Measurements from ENCODE around the gene CAPN10. TPM values are rescaled to one million over a fixed set of nuclear protein-coding genes. Genes with fewer than 3 reads are reported as not detected.

The CAPN10 gene
- polyA plus RNA-seq, 2 of the 4 experiments (the other 2 are of a cell fraction), result 8.4 to 15.8 TPM

DNA sequence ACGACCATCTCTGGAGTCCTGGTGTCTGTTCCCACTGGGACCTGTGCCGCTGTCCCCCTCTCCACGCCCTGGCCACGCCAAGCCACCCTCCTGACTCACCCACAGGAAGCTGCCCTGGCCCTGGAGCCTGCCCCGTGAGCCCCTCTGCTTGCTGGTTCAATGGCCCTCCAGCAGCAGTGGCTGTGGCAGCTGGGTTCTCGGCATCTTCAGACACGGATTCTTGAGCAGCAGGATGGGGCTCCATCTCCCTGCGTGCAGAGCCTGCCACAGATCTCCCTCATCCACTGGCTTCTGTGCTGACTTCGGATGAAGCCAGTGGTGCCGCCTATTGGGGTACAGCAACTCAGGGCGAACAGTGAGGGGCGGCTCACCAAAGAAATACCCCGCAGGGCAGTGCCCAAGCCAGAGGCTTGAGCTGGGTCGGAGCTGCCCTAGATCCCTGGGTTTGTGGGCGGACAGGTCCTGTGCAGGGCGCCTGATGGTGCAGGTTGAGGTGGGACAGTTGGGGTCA is 14.0 kb downstream of the CAPN10 start:
- FAIRE-seq (no peak), ATAC-seq (no peak), DNase-seq (ENCODE audit: low read depth in 1 of 2, low spot score in 1 of 2) (no peak)
- Histone ChIP-seq H3K4me3 (no peak overlapping the region), H3K4me2 (no peak overlapping the region), H3K27ac (no peak overlapping the region), H3K4me1 (peaks cover 11% of the 10 kb centered on the region), H3K9me3 (no peaks in the 10 kb centered on the region)
- TF ChIP-seq JUNB (IDR thresholded peaks at IDR 0.05), result no peak
- WGBS (ENCODE audit: missing lambda C conversion rate), result 94% methylated on average over 13 of the region's 16 CpGs
- CTCF ChIA-PET, result interaction anchor here (1.2 kb wide), 1 partner anchor 25 kb away, joined by 3 read pairs; no protein-coding TSS in a partner anchor
- POLR2A ChIA-PET, result no interaction called here

GRCh38 chr2:240601061-240601830 is 14.7 kb downstream of the CAPN10 start:
- no peak for ATAC-seq
- no peak for FAIRE-seq
- no peak overlapping the region for H3K4me3 ChIP-seq
- 78% methylated on average over 18 of the region's 20 CpGs for WGBS (ENCODE audit: missing lambda C conversion rate)
- TF ChIP-seq CBX8 (IDR thresholded peaks at IDR 0.05), result no peak
- no peak for TF ChIP-seq CBX2 (IDR thresholded peaks at IDR 0.05; ENCODE audit: borderline replicate concordance, low read depth)
- TF ChIP-seq HDAC2 (IDR thresholded peaks at IDR 0.05), result no peak
- peaks cover 13% of the 10 kb centered on the region for H3K4me1 ChIP-seq
- no peak overlapping the region for H3K4me2 ChIP-seq
- DNase-seq (ENCODE audit: low read depth in 1 of 2, low spot score in 1 of 2), result no peak
- ChIA-PET POLR2A (interaction anchor here (0.6 kb wide), 1 partner anchor 15 kb away, joined by 3 read pairs; the partner anchor contains the start of gene CAPN10), CTCF (interaction anchor here (1.2 kb wide), 1 partner anchor 26 kb away, joined by 3 read pairs; no protein-coding TSS in a partner anchor)
- no peaks in the 10 kb centered on the region for H3K9me3 ChIP-seq
- H3K27ac ChIP-seq, result no peak overlapping the region

DNA sequence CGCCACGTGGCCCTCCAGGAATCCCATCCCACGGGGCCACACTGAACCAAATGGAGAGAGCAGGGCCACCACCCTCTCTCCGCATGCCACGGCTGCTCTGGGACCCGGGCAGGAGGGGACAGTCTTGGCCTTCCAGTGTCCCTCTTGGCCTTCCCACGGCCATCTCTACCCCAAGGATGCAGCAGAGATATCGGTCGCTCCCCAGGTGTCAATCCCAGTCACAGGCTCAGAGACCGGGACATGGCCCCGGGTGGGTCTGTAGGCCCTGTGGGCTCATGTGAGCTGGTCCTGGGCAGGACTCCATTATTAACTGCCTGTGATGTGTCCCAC is 15.3 kb downstream of the CAPN10 start:
- 69% methylated on average over 3 of the region's 11 CpGs for WGBS (ENCODE audit: missing lambda C conversion rate)
- FAIRE-seq (no peak), ATAC-seq (no peak), DNase-seq (ENCODE audit: low read depth in 1 of 2, low spot score in 1 of 2) (no peak)
- Histone ChIP-seq H3K4me2 (no peak overlapping the region), H3K4me3 (no peak overlapping the region), H3K9me3 (no peaks in the 10 kb centered on the region), H3K4me1 (peaks cover 13% of the 10 kb centered on the region), H3K27ac (no peak overlapping the region)
- TF ChIP-seq RFX5 (IDR thresholded peaks at IDR 0.05), result no peak
- TF ChIP-seq POLR2AphosphoS2 (conservative IDR thresholded peaks at IDR 0.05; ENCODE audit: low read length), result no peak
- TF ChIP-seq, protein P1, sequence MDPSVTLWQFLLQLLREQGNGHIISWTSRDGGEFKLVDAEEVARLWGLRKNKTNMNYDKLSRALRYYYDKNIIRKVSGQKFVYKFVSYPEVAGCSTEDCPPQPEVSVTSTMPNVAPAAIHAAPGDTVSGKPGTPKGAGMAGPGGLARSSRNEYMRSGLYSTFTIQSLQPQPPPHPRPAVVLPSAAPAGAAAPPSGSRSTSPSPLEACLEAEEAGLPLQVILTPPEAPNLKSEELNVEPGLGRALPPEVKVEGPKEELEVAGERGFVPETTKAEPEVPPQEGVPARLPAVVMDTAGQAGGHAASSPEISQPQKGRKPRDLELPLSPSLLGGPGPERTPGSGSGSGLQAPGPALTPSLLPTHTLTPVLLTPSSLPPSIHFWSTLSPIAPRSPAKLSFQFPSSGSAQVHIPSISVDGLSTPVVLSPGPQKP (IDR thresholded peaks at IDR 0.05; ENCODE audit: low read depth, low read length), result no peak
- TF ChIP-seq, protein P2, sequence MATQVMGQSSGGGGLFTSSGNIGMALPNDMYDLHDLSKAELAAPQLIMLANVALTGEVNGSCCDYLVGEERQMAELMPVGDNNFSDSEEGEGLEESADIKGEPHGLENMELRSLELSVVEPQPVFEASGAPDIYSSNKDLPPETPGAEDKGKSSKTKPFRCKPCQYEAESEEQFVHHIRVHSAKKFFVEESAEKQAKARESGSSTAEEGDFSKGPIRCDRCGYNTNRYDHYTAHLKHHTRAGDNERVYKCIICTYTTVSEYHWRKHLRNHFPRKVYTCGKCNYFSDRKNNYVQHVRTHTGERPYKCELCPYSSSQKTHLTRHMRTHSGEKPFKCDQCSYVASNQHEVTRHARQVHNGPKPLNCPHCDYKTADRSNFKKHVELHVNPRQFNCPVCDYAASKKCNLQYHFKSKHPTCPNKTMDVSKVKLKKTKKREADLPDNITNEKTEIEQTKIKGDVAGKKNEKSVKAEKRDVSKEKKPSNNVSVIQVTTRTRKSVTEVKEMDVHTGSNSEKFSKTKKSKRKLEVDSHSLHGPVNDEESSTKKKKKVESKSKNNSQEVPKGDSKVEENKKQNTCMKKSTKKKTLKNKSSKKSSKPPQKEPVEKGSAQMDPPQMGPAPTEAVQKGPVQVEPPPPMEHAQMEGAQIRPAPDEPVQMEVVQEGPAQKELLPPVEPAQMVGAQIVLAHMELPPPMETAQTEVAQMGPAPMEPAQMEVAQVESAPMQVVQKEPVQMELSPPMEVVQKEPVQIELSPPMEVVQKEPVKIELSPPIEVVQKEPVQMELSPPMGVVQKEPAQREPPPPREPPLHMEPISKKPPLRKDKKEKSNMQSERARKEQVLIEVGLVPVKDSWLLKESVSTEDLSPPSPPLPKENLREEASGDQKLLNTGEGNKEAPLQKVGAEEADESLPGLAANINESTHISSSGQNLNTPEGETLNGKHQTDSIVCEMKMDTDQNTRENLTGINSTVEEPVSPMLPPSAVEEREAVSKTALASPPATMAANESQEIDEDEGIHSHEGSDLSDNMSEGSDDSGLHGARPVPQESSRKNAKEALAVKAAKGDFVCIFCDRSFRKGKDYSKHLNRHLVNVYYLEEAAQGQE (IDR thresholded peaks at IDR 0.05), result no peak
- TF ChIP-seq, protein P3, sequence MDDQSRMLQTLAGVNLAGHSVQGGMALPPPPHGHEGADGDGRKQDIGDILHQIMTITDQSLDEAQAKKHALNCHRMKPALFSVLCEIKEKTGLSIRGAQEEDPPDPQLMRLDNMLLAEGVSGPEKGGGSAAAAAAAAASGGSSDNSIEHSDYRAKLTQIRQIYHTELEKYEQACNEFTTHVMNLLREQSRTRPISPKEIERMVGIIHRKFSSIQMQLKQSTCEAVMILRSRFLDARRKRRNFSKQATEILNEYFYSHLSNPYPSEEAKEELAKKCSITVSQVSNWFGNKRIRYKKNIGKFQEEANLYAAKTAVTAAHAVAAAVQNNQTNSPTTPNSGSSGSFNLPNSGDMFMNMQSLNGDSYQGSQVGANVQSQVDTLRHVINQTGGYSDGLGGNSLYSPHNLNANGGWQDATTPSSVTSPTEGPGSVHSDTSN (IDR thresholded peaks at IDR 0.05), result no peak
- TF ChIP-seq ZNF302 (CRISPR knock-in tag; IDR thresholded peaks at IDR 0.05), result no peak
- ChIA-PET POLR2A (no interaction called here), CTCF (interaction anchor here (1.2 kb wide), 1 partner anchor 27 kb away, joined by 3 read pairs; no protein-coding TSS in a partner anchor)
